ENCODE measurements around the gene SPRED3.

The SPRED3 gene

GRCh38 chr19:38444026-38444425 is 55.5 kb downstream of the SPRED3 start:
- TF ChIP-seq NFIC (IDR thresholded peaks at IDR 0.05) (no peak), EGR1 (IDR thresholded peaks at IDR 0.05) (no peak), EP300 (IDR thresholded peaks at IDR 0.05; ENCODE audit: borderline replicate concordance) (no peak), ZBTB7A (IDR thresholded peaks at IDR 0.05; ENCODE audit: low read depth) (no peak)

DNA sequence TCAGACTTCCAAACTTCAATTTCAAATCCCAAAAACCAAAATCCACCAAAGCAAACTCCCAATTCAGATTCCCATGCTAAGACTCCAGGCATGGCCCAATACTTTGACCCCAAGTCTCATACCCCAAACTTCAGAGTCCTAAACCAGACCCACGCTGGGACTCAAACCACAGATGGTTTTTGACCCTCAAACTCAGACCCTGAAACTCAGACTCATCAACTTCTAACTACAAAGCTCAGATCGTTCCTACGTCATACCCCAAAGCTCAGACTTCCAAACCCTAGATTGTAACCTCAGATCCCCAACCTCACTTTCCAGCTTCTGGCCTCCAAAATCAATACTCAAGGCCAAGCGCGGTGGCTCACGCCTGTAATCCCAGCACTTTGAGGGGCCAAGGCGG is 56.9 kb downstream of the SPRED3 start:
- TF ChIP-seq, protein P1, sequence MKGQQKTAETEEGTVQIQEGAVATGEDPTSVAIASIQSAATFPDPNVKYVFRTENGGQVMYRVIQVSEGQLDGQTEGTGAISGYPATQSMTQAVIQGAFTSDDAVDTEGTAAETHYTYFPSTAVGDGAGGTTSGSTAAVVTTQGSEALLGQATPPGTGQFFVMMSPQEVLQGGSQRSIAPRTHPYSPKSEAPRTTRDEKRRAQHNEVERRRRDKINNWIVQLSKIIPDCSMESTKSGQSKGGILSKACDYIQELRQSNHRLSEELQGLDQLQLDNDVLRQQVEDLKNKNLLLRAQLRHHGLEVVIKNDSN (IDR thresholded peaks at IDR 0.05), result no peak
- TF ChIP-seq, protein P2, sequence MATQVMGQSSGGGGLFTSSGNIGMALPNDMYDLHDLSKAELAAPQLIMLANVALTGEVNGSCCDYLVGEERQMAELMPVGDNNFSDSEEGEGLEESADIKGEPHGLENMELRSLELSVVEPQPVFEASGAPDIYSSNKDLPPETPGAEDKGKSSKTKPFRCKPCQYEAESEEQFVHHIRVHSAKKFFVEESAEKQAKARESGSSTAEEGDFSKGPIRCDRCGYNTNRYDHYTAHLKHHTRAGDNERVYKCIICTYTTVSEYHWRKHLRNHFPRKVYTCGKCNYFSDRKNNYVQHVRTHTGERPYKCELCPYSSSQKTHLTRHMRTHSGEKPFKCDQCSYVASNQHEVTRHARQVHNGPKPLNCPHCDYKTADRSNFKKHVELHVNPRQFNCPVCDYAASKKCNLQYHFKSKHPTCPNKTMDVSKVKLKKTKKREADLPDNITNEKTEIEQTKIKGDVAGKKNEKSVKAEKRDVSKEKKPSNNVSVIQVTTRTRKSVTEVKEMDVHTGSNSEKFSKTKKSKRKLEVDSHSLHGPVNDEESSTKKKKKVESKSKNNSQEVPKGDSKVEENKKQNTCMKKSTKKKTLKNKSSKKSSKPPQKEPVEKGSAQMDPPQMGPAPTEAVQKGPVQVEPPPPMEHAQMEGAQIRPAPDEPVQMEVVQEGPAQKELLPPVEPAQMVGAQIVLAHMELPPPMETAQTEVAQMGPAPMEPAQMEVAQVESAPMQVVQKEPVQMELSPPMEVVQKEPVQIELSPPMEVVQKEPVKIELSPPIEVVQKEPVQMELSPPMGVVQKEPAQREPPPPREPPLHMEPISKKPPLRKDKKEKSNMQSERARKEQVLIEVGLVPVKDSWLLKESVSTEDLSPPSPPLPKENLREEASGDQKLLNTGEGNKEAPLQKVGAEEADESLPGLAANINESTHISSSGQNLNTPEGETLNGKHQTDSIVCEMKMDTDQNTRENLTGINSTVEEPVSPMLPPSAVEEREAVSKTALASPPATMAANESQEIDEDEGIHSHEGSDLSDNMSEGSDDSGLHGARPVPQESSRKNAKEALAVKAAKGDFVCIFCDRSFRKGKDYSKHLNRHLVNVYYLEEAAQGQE (IDR thresholded peaks at IDR 0.05; ENCODE audit: low read depth), result no peak
- TF ChIP-seq MAX (IDR thresholded peaks at IDR 0.05), result no peak
- no peak for TF ChIP-seq CEBPB (IDR thresholded peaks at IDR 0.05)
- TF ChIP-seq EGR1 (IDR thresholded peaks at IDR 0.05), result no peak
- no peak for TF ChIP-seq EP300 (IDR thresholded peaks at IDR 0.05; ENCODE audit: borderline replicate concordance)
- no peak for TF ChIP-seq RAD21 (IDR thresholded peaks at IDR 0.05; ENCODE audit: low read depth)
- TF ChIP-seq NFIC (IDR thresholded peaks at IDR 0.05), result no peak
- no peak for TF ChIP-seq TAF1 (IDR thresholded peaks at IDR 0.05; ENCODE audit: low read depth)
- TF ChIP-seq TCF12 (IDR thresholded peaks at IDR 0.05; ENCODE audit: low read depth), result no peak

DNA sequence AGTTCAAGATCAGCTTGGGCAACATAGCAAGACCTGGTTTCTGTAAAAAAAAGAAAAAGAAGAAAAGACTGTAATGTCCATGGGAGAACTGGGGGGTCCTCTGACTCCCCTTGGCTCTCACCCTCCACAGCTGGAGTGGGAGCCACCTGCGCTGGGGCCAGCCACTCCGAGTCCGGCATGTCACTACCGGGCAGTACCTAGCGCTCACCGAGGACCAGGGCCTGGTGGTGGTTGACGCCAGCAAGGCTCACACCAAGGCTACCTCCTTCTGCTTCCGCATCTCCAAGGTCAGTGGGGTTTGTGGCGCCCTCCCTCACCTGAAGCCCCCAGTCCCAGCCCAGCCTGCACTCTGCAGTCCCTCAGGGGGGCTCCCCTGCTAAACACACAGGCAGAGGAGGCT is 59.7 kb downstream of the SPRED3 start:
- TF ChIP-seq, protein P2 (IDR thresholded peaks at IDR 0.05; ENCODE audit: low read depth), result no peak
- TF ChIP-seq EGR1 (IDR thresholded peaks at IDR 0.05), result no peak
- no peak for TF ChIP-seq RAD21 (IDR thresholded peaks at IDR 0.05; ENCODE audit: low read depth)
- TF ChIP-seq ZBTB7A (IDR thresholded peaks at IDR 0.05; ENCODE audit: low read depth), result no peak
- no peak for TF ChIP-seq YY1 (IDR thresholded peaks at IDR 0.05; ENCODE audit: low read depth)
- no peak for TF ChIP-seq TEAD4 (IDR thresholded peaks at IDR 0.05)
- TF ChIP-seq FOXM1 (IDR thresholded peaks at IDR 0.05; ENCODE audit: borderline replicate concordance, low read depth), result no peak
- TF ChIP-seq NFIC (IDR thresholded peaks at IDR 0.05), result no peak
- no peak for TF ChIP-seq CREB1 (IDR thresholded peaks at IDR 0.05; ENCODE audit: low read depth)
- TF ChIP-seq TCF12 (IDR thresholded peaks at IDR 0.05; ENCODE audit: low read depth), result no peak
- no peak for TF ChIP-seq TAF1 (IDR thresholded peaks at IDR 0.05; ENCODE audit: low read depth)

Data from Ishikawa (cell line).